Immature natural killer cell (primary cell): Measurements from ENCODE around the gene CEBPZ. TPM values are rescaled to one million over a fixed set of nuclear protein-coding genes. Genes with fewer than 3 reads are reported as not detected.

Source experiments
- polyA plus RNA-seq, 3 donors: library from polyadenylated mRNA; unstranded; fragments of 300-500 nt; fragmentation: Illumina TruSeq; gene quantifications; one replicate each; pipeline ENCODE4 v1.2.3, GENCODE V29; 2021

The CEBPZ gene
- polyA plus RNA-seq, 3 donors from 2014 or later = 16.2 to 28.9 (median 24.9) TPM

Other genes starting within 250 kb of the CEBPZ start
- 10 to 100 TPM in 1 of 3 donors, 1 to 10 TPM in 2; 6.2 to 14.5 (median 6.5) TPM for gene HEATR5B, start 147.2 kb downstream of the CEBPZ start, polyA plus RNA-seq
- gene GPATCH11, start 147.1 kb downstream of the CEBPZ start, polyA plus RNA-seq = 1 to 10 TPM; 5.7 to 9.4 (median 8.2) TPM
- gene EIF2AK2, start 74.6 kb downstream of the CEBPZ start, polyA plus RNA-seq = 10 to 100 TPM; 16.4 to 48.1 (median 22.2) TPM
- not detected for gene SULT6B1, start 42.9 kb downstream of the CEBPZ start, polyA plus RNA-seq
- gene CEBPZOS, start 35.1 kb downstream of the CEBPZ start, polyA plus RNA-seq = 10 to 100 TPM; 37.6 to 45.4 (median 44.9) TPM
- 1 to 10 TPM; 5.9 to 8.1 (median 7.7) TPM for gene NDUFAF7, start 62 bp upstream of the CEBPZ start, polyA plus RNA-seq
- gene PRKD3, start 93.2 kb upstream of the CEBPZ start, polyA plus RNA-seq = 10 to 100 TPM; 24.3 to 48.0 (median 42.0) TPM
- 1 to 10 TPM in 1 of 3 donors, under 1 TPM in 2; 0.91 to 2.4 (median 0.99) TPM for gene QPCT, start 113.0 kb upstream of the CEBPZ start, polyA plus RNA-seq